HEK293 (cell line): ENCODE results near the gene RANBP3L.

Source experiments
- CTCF ChIA-PET: fragments of 350-600 bp; formaldehyde crosslinking; extraction: SDS; loops from one replicate; lab custom pipeline; 2021; ENCODE audit warnings: antibody characterized with exemption; lab: Yijun Ruan, JAX
- POLR2A ChIA-PET: fragments of 300-600 bp; formaldehyde crosslinking; extraction: SDS; loops from one replicate; lab custom pipeline; 2020; ENCODE audit warnings: antibody characterized with exemption, inconsistent platforms; lab: Yijun Ruan, JAX
- H3K27ac ChIP-seq: fragments of 200-500 bp; sonication (Bioruptor generic); 2 replicates; pipeline ENCODE4 v1.5.1; 2014; ENCODE audit warnings: low read depth, low read length, control low read depth, inconsistent platforms; ENCODE audit errors: extremely low read depth
- H3K36me3 ChIP-seq, 2 experiments: fragments of 200-500 bp in 1 of 2; sonication (Bioruptor generic) in 1 of 2; 1 replicate in 1 of 2; 2 replicates in 1 of 2; pipeline ENCODE4 v1.5.1; 2014 to 2017; ENCODE audit warnings: inconsistent platforms in 2 of 2, low read length in 2 of 2; ENCODE audit not compliant: control insufficient read depth in 2 of 2, insufficient read depth in 1 of 2
- H3K4me1 ChIP-seq: fragments of 200-500 bp; sonication (Bioruptor generic); 2 replicates; pipeline ENCODE4 v1.5.1; 2014; ENCODE audit warnings: mild to moderate bottlenecking, low read length, inconsistent platforms; ENCODE audit not compliant: control insufficient read depth, insufficient read depth
- H3K4me3 ChIP-seq: 2 replicates; pipeline ENCODE4 v1.5.1; 2011; ENCODE audit warnings: low read depth, mild to moderate bottlenecking, control low read depth, low read length, moderate library complexity
- H3K9me3 ChIP-seq: fragments of 200-500 bp; sonication (Bioruptor generic); 2 replicates; pipeline ENCODE4 v1.5.1; 2014; ENCODE audit warnings: low read depth, low read length, inconsistent platforms; ENCODE audit not compliant: control insufficient read depth, insufficient read depth
- HOXC10 ChIP-seq: sonication (generic); formaldehyde crosslinking; IDR thresholded peaks from 2 replicates; pipeline ENCODE4 v1.8.1; 2023; ENCODE audit warnings: mild to moderate bottlenecking, missing genetic modification reagents
- KLF1 ChIP-seq: fragments of 450-650 bp; formaldehyde crosslinking; IDR thresholded peaks from 2 replicates; pipeline ENCODE4 v1.5.1; 2016; ENCODE audit warnings: missing biosample characterization, missing genetic modification characterization
- OVOL3 ChIP-seq: fragments of 450-650 bp; formaldehyde crosslinking; IDR thresholded peaks from 2 replicates; pipeline ENCODE4 v1.5.1; 2016; ENCODE audit warnings: missing biosample characterization, missing genetic modification characterization
- PRDM1 ChIP-seq: fragments of 450-650 bp; formaldehyde crosslinking; IDR thresholded peaks from 2 replicates; pipeline ENCODE4; 2016; ENCODE audit warnings: missing biosample characterization, missing genetic modification characterization
- SP2 ChIP-seq: fragments of 450-650 bp; formaldehyde crosslinking; IDR thresholded peaks from 2 replicates; pipeline ENCODE4 v1.5.1; 2016; ENCODE audit warnings: missing biosample characterization, missing genetic modification characterization
- WT1 ChIP-seq: fragments of 450-650 bp; formaldehyde crosslinking; IDR thresholded peaks from 2 replicates; pipeline ENCODE4 v1.5.1; 2016; ENCODE audit warnings: missing biosample characterization, missing genetic modification characterization
- ZBTB17 ChIP-seq: fragments of 450-650 bp; formaldehyde crosslinking; IDR thresholded peaks from 2 replicates; pipeline ENCODE4 v1.5.1; 2016; ENCODE audit warnings: missing biosample characterization, missing genetic modification characterization
- ZBTB20 ChIP-seq: fragments of 450-650 bp; formaldehyde crosslinking; IDR thresholded peaks from 2 replicates; pipeline ENCODE4 v1.5.1; 2016; ENCODE audit warnings: missing biosample characterization, missing genetic modification characterization
- ZBTB8A ChIP-seq: fragments of 450-650 bp; formaldehyde crosslinking; IDR thresholded peaks from 2 replicates; pipeline ENCODE4 v1.5.1; 2016; ENCODE audit warnings: missing biosample characterization, missing genetic modification characterization
- ZEB2 ChIP-seq: fragments of 450-650 bp; formaldehyde crosslinking; IDR thresholded peaks from 2 replicates; pipeline ENCODE4 v1.5.1; 2016; ENCODE audit warnings: missing biosample characterization, missing genetic modification characterization
- ZFHX2 ChIP-seq: fragments of 450-650 bp; formaldehyde crosslinking; conservative IDR thresholded peaks from 2 replicates; pipeline ENCODE4 v1.5.1; 2016; ENCODE audit warnings: missing biosample characterization, missing genetic modification characterization
- ZNF2 ChIP-seq: fragments of 450-650 bp; formaldehyde crosslinking; IDR thresholded peaks from 2 replicates; pipeline ENCODE4 v1.5.1; 2016; ENCODE audit warnings: missing biosample characterization, missing genetic modification characterization
- ZNF202 ChIP-seq: fragments of 450-650 bp; formaldehyde crosslinking; IDR thresholded peaks from 2 replicates; pipeline ENCODE4 v1.5.1; 2016; ENCODE audit warnings: missing biosample characterization, missing genetic modification characterization, borderline replicate concordance
- ZNF239 ChIP-seq: fragments of 450-650 bp; formaldehyde crosslinking; IDR thresholded peaks from 2 replicates; pipeline ENCODE4 v1.5.1; 2016; ENCODE audit warnings: missing biosample characterization, missing genetic modification characterization
- ZNF335 ChIP-seq: fragments of 450-650 bp; formaldehyde crosslinking; conservative IDR thresholded peaks from 2 replicates; pipeline ENCODE4 v1.5.1; 2016; ENCODE audit warnings: missing biosample characterization, missing genetic modification characterization
- ZNF561 ChIP-seq: fragments of 450-650 bp; IDR thresholded peaks from 2 replicates; pipeline ENCODE4 v1.5.1; 2018; ENCODE audit warnings: missing biosample characterization, missing genetic modification characterization, borderline replicate concordance
- ZNF585B ChIP-seq: fragments of 450-650 bp; formaldehyde crosslinking; IDR thresholded peaks from 2 replicates; pipeline ENCODE4 v1.5.1; 2016; ENCODE audit warnings: missing biosample characterization, missing genetic modification characterization
- ZNF600 ChIP-seq: fragments of 450-650 bp; formaldehyde crosslinking; IDR thresholded peaks from 2 replicates; pipeline ENCODE4 v1.5.1; 2016; ENCODE audit warnings: missing biosample characterization, missing genetic modification characterization
- ZNF629 ChIP-seq: fragments of 450-650 bp; formaldehyde crosslinking; IDR thresholded peaks from 2 replicates; pipeline ENCODE4 v1.5.1; 2017; ENCODE audit warnings: missing biosample characterization, missing genetic modification characterization
- ZNF843 ChIP-seq: fragments of 450-650 bp; formaldehyde crosslinking; IDR thresholded peaks from 2 replicates; pipeline ENCODE4 v1.5.1; 2016; ENCODE audit warnings: missing biosample characterization, missing genetic modification characterization
- ZXDB ChIP-seq: fragments of 450-650 bp; formaldehyde crosslinking; IDR thresholded peaks from 2 replicates; pipeline ENCODE4 v1.5.1; 2016; ENCODE audit warnings: missing biosample characterization, missing genetic modification characterization
- TF ChIP-seq, protein P1 (sequence below): fragments of 450-650 bp; formaldehyde crosslinking; conservative IDR thresholded peaks from 2 replicates; pipeline ENCODE4 v1.5.1; 2016; ENCODE audit warnings: low read depth, missing biosample characterization, missing genetic modification characterization
- TF ChIP-seq, protein P2 (sequence below): fragments of 450-650 bp; formaldehyde crosslinking; IDR thresholded peaks from 2 replicates; pipeline ENCODE4 v1.5.1; 2016; ENCODE audit warnings: missing biosample characterization, missing genetic modification characterization
- TF ChIP-seq, protein P3 (sequence below): fragments of 450-650 bp; formaldehyde crosslinking; IDR thresholded peaks from 2 replicates; pipeline ENCODE4 v1.5.1; 2016; ENCODE audit warnings: missing biosample characterization, missing genetic modification characterization
- TF ChIP-seq, protein P4 (sequence below): fragments of 450-650 bp; formaldehyde crosslinking; IDR thresholded peaks from 2 replicates; pipeline ENCODE4 v1.5.1; 2017; ENCODE audit warnings: missing biosample characterization, missing genetic modification characterization

RANBP3L gene

DNA sequence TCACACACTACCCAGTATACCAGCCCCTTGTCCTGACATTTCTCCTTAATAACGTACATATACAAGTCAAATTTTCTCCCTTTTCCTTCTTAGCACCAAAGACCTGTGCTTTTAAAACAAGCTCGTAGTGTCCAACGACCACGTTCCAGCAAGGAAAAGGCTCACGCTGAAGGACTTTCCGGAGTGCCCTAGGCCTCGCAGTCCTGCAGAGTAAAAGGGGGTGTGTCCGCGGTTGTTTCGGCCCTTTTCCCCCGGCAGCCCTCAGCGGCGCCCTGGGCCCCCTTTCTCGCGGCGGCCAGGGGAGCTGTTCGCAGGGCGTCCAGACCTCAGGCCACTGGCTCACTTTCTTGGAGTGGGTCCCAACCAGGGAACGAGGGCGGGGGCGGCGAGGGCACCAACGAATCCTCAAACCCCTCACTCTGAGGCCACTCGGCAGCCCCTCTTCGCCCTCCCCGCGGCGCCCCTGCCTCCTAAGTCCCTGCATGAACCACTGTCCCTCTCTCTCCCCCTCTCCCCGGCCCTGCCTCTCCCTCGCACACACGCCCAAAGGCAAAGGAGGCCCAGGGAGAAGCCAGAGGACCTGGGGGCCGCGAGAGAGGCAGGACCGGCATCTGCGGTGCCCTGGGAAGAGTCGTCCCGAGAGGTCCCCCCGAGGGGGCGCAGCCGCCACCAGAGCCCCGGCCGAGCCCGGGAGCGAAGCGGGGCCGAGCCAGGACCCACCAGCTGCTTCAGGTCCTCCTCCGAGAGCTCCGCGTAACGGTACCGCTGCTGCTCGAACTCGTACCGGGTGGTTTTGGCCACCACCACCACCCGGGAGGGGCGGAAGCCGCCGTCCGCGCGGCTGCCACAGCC, 60.7 kb downstream of the RANBP3L start (continued):
- TF ChIP-seq, protein P1, sequence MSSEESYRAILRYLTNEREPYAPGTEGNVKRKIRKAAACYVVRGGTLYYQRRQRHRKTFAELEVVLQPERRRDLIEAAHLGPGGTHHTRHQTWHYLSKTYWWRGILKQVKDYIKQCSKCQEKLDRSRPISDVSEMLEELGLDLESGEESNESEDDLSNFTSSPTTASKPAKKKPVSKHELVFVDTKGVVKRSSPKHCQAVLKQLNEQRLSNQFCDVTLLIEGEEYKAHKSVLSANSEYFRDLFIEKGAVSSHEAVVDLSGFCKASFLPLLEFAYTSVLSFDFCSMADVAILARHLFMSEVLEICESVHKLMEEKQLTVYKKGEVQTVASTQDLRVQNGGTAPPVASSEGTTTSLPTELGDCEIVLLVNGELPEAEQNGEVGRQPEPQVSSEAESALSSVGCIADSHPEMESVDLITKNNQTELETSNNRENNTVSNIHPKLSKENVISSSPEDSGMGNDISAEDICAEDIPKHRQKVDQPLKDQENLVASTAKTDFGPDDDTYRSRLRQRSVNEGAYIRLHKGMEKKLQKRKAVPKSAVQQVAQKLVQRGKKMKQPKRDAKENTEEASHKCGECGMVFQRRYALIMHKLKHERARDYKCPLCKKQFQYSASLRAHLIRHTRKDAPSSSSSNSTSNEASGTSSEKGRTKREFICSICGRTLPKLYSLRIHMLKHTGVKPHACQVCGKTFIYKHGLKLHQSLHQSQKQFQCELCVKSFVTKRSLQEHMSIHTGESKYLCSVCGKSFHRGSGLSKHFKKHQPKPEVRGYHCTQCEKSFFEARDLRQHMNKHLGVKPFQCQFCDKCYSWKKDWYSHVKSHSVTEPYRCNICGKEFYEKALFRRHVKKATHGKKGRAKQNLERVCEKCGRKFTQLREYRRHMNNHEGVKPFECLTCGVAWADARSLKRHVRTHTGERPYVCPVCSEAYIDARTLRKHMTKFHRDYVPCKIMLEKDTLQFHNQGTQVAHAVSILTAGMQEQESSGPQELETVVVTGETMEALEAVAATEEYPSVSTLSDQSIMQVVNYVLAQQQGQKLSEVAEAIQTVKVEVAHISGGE (tag by site-specific recombination) = peak; percentile 69; the same call in 1 of the 2 replicates
- TF ChIP-seq ZNF335 (peak; percentile 92), ZNF2 (peak; percentile 84; the same call in 1 of the 2 replicates), ZNF629 (tag by site-specific recombination) (no peak), KLF1 (tag by site-specific recombination) (no peak), ZBTB20 (tag by site-specific recombination) (peak; percentile 97), SP2 (tag by site-specific recombination) (peak; percentile 57; the same call in 1 of the 2 replicates), ZNF843 (tag by site-specific recombination) (peak; percentile 50), ZNF585B (tag by site-specific recombination) (no peak), ZNF600 (tag by site-specific recombination) (peak; percentile 54; the same call in 1 of the 2 replicates), ZXDB (peak; percentile 93), ZNF202 (tag by site-specific recombination) (peak; percentile 84), OVOL3 (tag by site-specific recombination) (0 out of 2 replicates have a peak, but pooled peaks have one; percentile 9), ZBTB8A (peak; percentile 93), ZEB2 (tag by site-specific recombination) (peak; percentile 84), ZFHX2 (tag by site-specific recombination) (peak; percentile 51), ZNF561 (tag by site-specific recombination) (no peak), ZBTB17 (tag by site-specific recombination) (peak; percentile 42)
- TF ChIP-seq, protein P2, sequence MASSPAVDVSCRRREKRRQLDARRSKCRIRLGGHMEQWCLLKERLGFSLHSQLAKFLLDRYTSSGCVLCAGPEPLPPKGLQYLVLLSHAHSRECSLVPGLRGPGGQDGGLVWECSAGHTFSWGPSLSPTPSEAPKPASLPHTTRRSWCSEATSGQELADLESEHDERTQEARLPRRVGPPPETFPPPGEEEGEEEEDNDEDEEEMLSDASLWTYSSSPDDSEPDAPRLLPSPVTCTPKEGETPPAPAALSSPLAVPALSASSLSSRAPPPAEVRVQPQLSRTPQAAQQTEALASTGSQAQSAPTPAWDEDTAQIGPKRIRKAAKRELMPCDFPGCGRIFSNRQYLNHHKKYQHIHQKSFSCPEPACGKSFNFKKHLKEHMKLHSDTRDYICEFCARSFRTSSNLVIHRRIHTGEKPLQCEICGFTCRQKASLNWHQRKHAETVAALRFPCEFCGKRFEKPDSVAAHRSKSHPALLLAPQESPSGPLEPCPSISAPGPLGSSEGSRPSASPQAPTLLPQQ (tag by site-specific recombination) = peak; percentile 94
- TF ChIP-seq, protein P3, sequence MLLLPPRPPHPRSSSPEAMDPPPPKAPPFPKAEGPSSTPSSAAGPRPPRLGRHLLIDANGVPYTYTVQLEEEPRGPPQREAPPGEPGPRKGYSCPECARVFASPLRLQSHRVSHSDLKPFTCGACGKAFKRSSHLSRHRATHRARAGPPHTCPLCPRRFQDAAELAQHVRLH = no peak

DNA sequence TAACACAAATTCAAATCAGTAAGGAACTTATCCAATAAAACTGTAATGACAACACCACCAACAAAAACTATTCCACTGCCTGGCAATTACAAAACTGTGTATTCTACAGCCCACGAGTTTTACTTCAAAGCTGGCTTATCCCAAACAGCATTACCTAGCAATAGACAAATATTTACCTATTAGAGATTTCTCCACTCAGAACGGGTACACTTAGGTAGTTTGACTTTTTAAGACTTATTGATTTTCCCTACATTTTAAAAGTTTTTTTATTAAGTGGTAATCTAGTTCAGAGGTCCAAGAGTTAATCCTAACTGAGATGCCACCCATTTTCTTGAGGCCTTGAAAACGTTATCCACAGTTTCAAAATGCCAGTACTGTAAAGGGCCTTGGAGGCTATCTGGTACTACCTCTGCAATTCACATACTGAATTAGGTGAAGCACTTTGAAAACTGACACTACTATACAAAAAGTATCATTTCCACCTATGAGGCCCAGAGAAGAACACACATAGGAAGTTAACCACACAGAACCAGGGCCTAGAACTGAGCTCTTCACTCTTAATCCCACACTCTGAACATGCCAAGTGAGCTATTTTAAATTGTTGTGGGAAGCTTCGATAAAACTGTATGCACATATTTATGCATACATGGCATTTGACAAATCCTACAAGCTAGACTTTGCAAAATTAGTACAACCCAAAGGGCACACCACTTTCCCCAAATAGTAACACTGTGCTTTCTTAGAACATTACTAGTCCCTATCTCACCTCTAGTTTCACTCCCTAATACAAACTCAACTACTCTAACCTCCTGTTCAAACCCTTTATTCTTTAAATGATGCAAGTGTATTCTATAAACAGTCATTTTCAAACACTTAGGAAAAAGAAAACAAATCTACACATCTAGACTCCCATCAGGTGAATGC, 62.1 kb downstream of the RANBP3L start:
- H3K9me3 ChIP-seq = no peaks in the 10 kb centered on the region
- CTCF ChIA-PET = interaction anchor here (0.6 to 1.2 kb wide), 3 partner anchors 20 to 155 kb away, joined by 3 to 6 read pairs (median 4); no protein-coding TSS in a partner anchor
- peaks cover 41% of the 10 kb centered on the region for H3K4me1 ChIP-seq
- no peak overlapping the region for H3K27ac ChIP-seq
- POLR2A ChIA-PET = interaction anchor here (1.1 kb wide), 1 partner anchor 37 kb away, joined by 3 read pairs; no protein-coding TSS in a partner anchor
- TF ChIP-seq ZNF239 (tag by site-specific recombination) = no peak
- TF ChIP-seq PRDM1 (tag by site-specific recombination) = peak; percentile 68
- TF ChIP-seq, protein P4, sequence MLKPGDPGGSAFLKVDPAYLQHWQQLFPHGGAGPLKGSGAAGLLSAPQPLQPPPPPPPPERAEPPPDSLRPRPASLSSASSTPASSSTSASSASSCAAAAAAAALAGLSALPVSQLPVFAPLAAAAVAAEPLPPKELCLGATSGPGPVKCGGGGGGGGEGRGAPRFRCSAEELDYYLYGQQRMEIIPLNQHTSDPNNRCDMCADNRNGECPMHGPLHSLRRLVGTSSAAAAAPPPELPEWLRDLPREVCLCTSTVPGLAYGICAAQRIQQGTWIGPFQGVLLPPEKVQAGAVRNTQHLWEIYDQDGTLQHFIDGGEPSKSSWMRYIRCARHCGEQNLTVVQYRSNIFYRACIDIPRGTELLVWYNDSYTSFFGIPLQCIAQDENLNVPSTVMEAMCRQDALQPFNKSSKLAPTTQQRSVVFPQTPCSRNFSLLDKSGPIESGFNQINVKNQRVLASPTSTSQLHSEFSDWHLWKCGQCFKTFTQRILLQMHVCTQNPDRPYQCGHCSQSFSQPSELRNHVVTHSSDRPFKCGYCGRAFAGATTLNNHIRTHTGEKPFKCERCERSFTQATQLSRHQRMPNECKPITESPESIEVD = peak; percentile 84
- TF ChIP-seq WT1 (tag by site-specific recombination) = peak; percentile 35; the same call in 1 of the 2 replicates
- no peak for TF ChIP-seq HOXC10 (CRISPR knock-in tag)
- peak; percentile 3; the same call in 1 of the 2 replicates for TF ChIP-seq ZBTB20 (tag by site-specific recombination)
- H3K36me3 ChIP-seq = no peaks in the 10 kb centered on the region
- no peak overlapping the region for H3K4me3 ChIP-seq
